ENCODE measurements around the gene CCDC170.

DNA sequence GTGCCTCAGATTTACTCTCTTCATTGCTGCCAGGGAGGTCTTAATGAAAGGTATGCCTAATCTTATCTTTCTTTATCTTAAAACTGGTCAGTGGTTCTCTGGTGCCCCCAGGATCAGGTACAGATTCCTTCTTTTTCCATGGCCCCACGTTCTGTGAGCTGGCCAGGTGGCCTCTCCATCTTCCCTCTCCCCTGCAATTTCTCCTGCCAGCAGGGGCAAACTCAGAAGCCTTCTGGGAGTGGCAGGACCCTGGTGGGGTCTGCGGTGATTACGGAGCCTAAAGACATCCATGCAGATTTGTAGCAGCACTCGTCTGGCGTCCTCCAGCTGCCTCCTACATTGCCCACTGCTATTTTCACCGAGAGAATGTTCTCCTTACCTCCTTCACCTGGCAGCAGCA, 95.8 kb downstream of the CCDC170 start:
- no peak for TF ChIP-seq CTCF (IDR thresholded peaks at IDR 0.05; ENCODE audit: insufficient read depth, low read depth, low read length)
- TF ChIP-seq EZH2 (IDR thresholded peaks at IDR 0.05; ENCODE audit: insufficient read depth, low read length): no peak
